22Rv1 (cell line): ENCODE measurements around the gene RFT1.

Source experiments
- CTCF ChIP-seq: fragments of 450-650 bp; IDR thresholded peaks from 2 replicates; pipeline ENCODE4 v1.5.1; 2017; ENCODE audit warnings: mild to moderate bottlenecking
- ZFX ChIP-seq: fragments of 450-650 bp; IDR thresholded peaks from 2 replicates; pipeline ENCODE4 v1.6.1; 2017; ENCODE audit warnings: antibody characterized with exemption, borderline replicate concordance

GRCh38 chr3:53130179-53131061 lies at the start of gene RFT1:
- TF ChIP-seq CTCF (peak; percentile 4; the same call in 1 of the 2 replicates), ZFX (no peak)
